Ovary (tissue), 9 donors: Measurements from ENCODE around the gene C1QL4. TPM values are rescaled to one million over a fixed set of nuclear protein-coding genes. Genes with fewer than 3 reads are reported as not detected.

Experiments
- DNase-seq, 5 donors: peaks; one replicate each; pipeline ENCODE4 v3.0.0-alpha.2; 2019 to 2020
- H3K27ac ChIP-seq, 2 donors: fragments of 200-600 bp; one replicate each; pipeline versions ENCODE4 v1.5.1 to v1.8.0; 2019 to 2022
- H3K27me3 ChIP-seq: fragments of 200-600 bp; one replicate; pipeline ENCODE4 v1.8.0; 2022
- H3K36me3 ChIP-seq: fragments of 200-600 bp; sonication (generic); one replicate; pipeline ENCODE4 v1.5.1; 2019
- H3K4me1 ChIP-seq: one replicate; pipeline ENCODE4 v1.8.1; 2013; ENCODE audit warnings: mild to moderate bottlenecking, moderate library complexity; ENCODE audit not compliant: insufficient read depth
- H3K4me3 ChIP-seq: fragments of 200-600 bp; sonication (generic); one replicate; pipeline ENCODE4 v1.5.1; 2017
- H3K9me3 ChIP-seq, 2 donors: fragments of 200-600 bp in 1 of 2; sonication (generic) in 1 of 2; one replicate each; pipeline versions ENCODE4 v1.5.1 to v1.8.1; 2013 to 2019; ENCODE audit warnings: mild to moderate bottlenecking in 1 of 2, moderate library complexity in 1 of 2
- CTCF ChIP-seq, 3 donors: fragments of 450-650 bp in 2 of 3; fragments of 200-600 bp in 1 of 3; IDR thresholded peaks; one replicate each; pipeline versions ENCODE4 v1.5.1 to v1.8.0; 2016 to 2022; ENCODE audit warnings: antibody characterized with exemption in 3 of 3, mild to moderate bottlenecking in 1 of 3
- EP300 ChIP-seq: sonication (generic); formaldehyde crosslinking; IDR thresholded peaks from one replicate; pipeline ENCODE4 v1.6.1; 2017; ENCODE audit warnings: antibody characterized with exemption
- POLR2A ChIP-seq: fragments of 450-650 bp; IDR thresholded peaks from one replicate; pipeline ENCODE4 v1.6.1; 2017; ENCODE audit warnings: antibody characterized with exemption, mild to moderate bottlenecking, moderate library complexity
- WGBS, 3 donors: extraction: QIAGEN DNeasy Blood & Tissue Kit in 1 of 3; methylation state at CpG; one replicate each; pipeline versions ENCODE4 v1.1.5 to v1.1.7; 2013 to 2017; 5-methylcytosine and 5-hydroxymethylcytosine counted together
- intact Hi-C, 4 donors: fragments of 100-400 bp; cut with DNase I; formaldehyde crosslinking; loops; one replicate each; pipeline versions ENCODE4 v1.11.0 to v1.15.1; 2022 to 2023
- polyA plus RNA-seq, 2 donors: library from polyadenylated mRNA; stranded (reverse); fragments of 200-250 nt in 1 of 2; fragments of 350-450 nt in 1 of 2; fragmentation: Illumina TruSeq in 1 of 2; extraction: RNeasy Lipid Tissue Mini Kit (QIAGEN cat#74804) in 1 of 2; gene quantifications; one replicate each; pipeline ENCODE4 v1.2.3, GENCODE V29; 2013 to 2014
- total RNA-seq, 7 donors: library from RNA; depleted of rRNA in 2 of 7; stranded (reverse); fragments of >200 nt in 2 of 7; fragmentation: NEBNext Ultra II Directional in 3 of 7; extraction: Animal tissue kit (Norgen Biotek cat#: 25700) in 3 of 7; gene quantifications; one replicate each; pipeline versions ENCODE4 v1.1.0 to v1.2.4, GENCODE V29; 2016 to 2023
- donor health status: DM: no; HTN: no; CAD: no; lungs with moderate emphysema.
- donor health status: DM: no; HTN: no; CAD: no.
- donor health status: Bipolar disorder and iron deficiency.
- donor health status: DM: yes; HTN: yes; CAD: no.
- donor health status: DM: no; HTN: no; CAD: no.
- donor health status: DM: yes; HTN: yes; CAD: no.

The C1QL4 gene
- total and polyA plus RNA-seq, 9 donors, result not detected

- WGBS, 3 donors, result 78 to 79% (median 79%) methylated on average over 4 of the region's 4 CpGs
- Histone ChIP-seq H3K4me1 (peaks cover 6% of the 10 kb centered on the region), H3K9me3 (no peaks in the 10 kb centered on the region), H3K4me3 (no peak overlapping the region), H3K27me3 (peaks cover under 1% of the 10 kb centered on the region), H3K36me3 (no peaks in the 10 kb centered on the region), H3K27ac (no peak overlapping the region)
- intact Hi-C loops, result no loop called here
- DNase-seq, result no peak
- TF ChIP-seq CTCF (IDR thresholded peaks at IDR 0.05) (no peak), EP300 (no peak), POLR2A (no peak)
These were observed 35.2 kb downstream of the C1QL4 start for GRCh38 chr12:49301760-49302159.

GRCh38 chr12:49298160-49298559, 38.8 kb downstream of the C1QL4 start:
- Histone ChIP-seq H3K4me1 (peaks cover 8% of the 10 kb centered on the region), H3K27me3 (peaks cover 5% of the 10 kb centered on the region), H3K36me3 (no peaks in the 10 kb centered on the region), H3K9me3 (no peaks in the 10 kb centered on the region), H3K4me3 (no peak overlapping the region), H3K27ac (no peak overlapping the region)
- DNase-seq, result no peak
- intact Hi-C loops, result loop anchor here in 2 of 4 donors (5.0 to 10.0 kb wide), 2 partner anchors 39 to 217 kb away; partner anchors contain the start of gene C1QL4 (in 1 of the 2)
- TF ChIP-seq CTCF (IDR thresholded peaks at IDR 0.05), result no peak
- no peak for TF ChIP-seq POLR2A
- TF ChIP-seq EP300, result no peak
- 42 to 59% (median 46%) methylated on average over 6 of the region's 6 CpGs for WGBS, 3 donors

- Histone ChIP-seq H3K4me3 (no peak overlapping the region), H3K4me1 (peaks cover 8% of the 10 kb centered on the region), H3K27ac (no peak overlapping the region), H3K36me3 (no peaks in the 10 kb centered on the region), H3K27me3 (peaks cover 5% of the 10 kb centered on the region), H3K9me3 (no peaks in the 10 kb centered on the region)
- 11 to 26% (median 16%) methylated on average over 8 of the region's 8 CpGs for WGBS, 3 donors
- intact Hi-C loops, result loop anchor here in 2 of 4 donors (5.0 to 10.0 kb wide), 2 partner anchors 40 to 217 kb away; partner anchors contain the start of gene C1QL4 (in 1 of the 2)
- no peak for DNase-seq
- no peak for TF ChIP-seq CTCF (IDR thresholded peaks at IDR 0.05)
- TF ChIP-seq POLR2A, result no peak
- no peak for TF ChIP-seq EP300
These were observed 39.3 kb downstream of the C1QL4 start for GRCh38 chr12:49297695-49298060.

GRCh38 chr12:49296836-49297694, 39.9 kb downstream of the C1QL4 start:
- Histone ChIP-seq H3K4me1 (peaks cover 8% of the 10 kb centered on the region), H3K9me3 (no peaks in the 10 kb centered on the region), H3K27me3 (peaks cover 5% of the 10 kb centered on the region), H3K36me3 (no peaks in the 10 kb centered on the region), H3K27ac (no peak overlapping the region), H3K4me3 (no peak overlapping the region)
- TF ChIP-seq EP300 (no peak), POLR2A (no peak), CTCF (IDR thresholded peaks at IDR 0.05) (no peak)
- intact Hi-C loops, result loop anchor here in 2 of 4 donors (5.0 to 10.0 kb wide), 2 partner anchors 40 to 218 kb away; partner anchors contain the start of gene C1QL4 (in 1 of the 2)
- WGBS, 3 donors, result 2 to 8% (median 2%) methylated on average over 65 to 77 of the region's 77 CpGs
- no peak for DNase-seq
